Skin epidermis (tissue), 12 donors: ENCODE measurements around the gene REPIN1.

Experiments
- H3K27ac ChIP-seq, 21 experiments: fragments of 200-600 bp; sonication (generic) in 11 of 21; one replicate each; pipeline ENCODE4 v1.5.0; 2020; ENCODE audit warnings: mild to moderate bottlenecking in 3 of 21, inconsistent platforms in 2 of 21, moderate library complexity in 2 of 21
- H3K4me3 ChIP-seq, 7 experiments: fragments of 200-600 bp; sonication (generic) in 2 of 7; one replicate each; pipeline ENCODE4 v1.5.0; 2020; ENCODE audit warnings: inconsistent platforms in 2 of 7, mild to moderate bottlenecking in 2 of 7, moderate library complexity in 1 of 7

REPIN1 gene

GRCh38 chr7:150412016-150412415, 43.4 kb downstream of the REPIN1 start:
- Histone ChIP-seq H3K4me3 (no peak overlapping the region), H3K27ac (no peak overlapping the region)

- no peak overlapping the region for H3K27ac ChIP-seq
Measured at GRCh38 chr7:150412518-150413488, 44.2 kb downstream of the REPIN1 start.

GRCh38 chr7:150413640-150414081, 45.0 kb downstream of the REPIN1 start:
- H3K27ac ChIP-seq: no peak overlapping the region

More at GRCh38 chr7:150412518-150413488, 44.2 kb downstream of the REPIN1 start:
- H3K4me3 ChIP-seq: no peak overlapping the region

GRCh38 chr7:150415161-150416153, 46.8 kb downstream of the REPIN1 start:
- no peak overlapping the region for H3K4me3 ChIP-seq
- H3K27ac ChIP-seq: no peak overlapping the region

More at GRCh38 chr7:150413640-150414081, 45.0 kb downstream of the REPIN1 start:
- H3K4me3 ChIP-seq: no peak overlapping the region

- H3K4me3 ChIP-seq: no peak overlapping the region
Measured at GRCh38 chr7:150417239-150417638, 48.6 kb downstream of the REPIN1 start.

GRCh38 chr7:150417863-150418262, 49.2 kb downstream of the REPIN1 start:
- H3K27ac ChIP-seq: no peak overlapping the region
- no peak overlapping the region for H3K4me3 ChIP-seq

More at GRCh38 chr7:150417239-150417638, 48.6 kb downstream of the REPIN1 start:
- no peak overlapping the region for H3K27ac ChIP-seq

- Histone ChIP-seq H3K4me3 (no peak overlapping the region), H3K27ac (no peak overlapping the region)
Measured at GRCh38 chr7:150420242-150420641, 51.6 kb downstream of the REPIN1 start.

GRCh38 chr7:150420987-150421674, 52.5 kb downstream of the REPIN1 start:
- H3K27ac ChIP-seq: no peak overlapping the region
- H3K4me3 ChIP-seq: no peak overlapping the region

- no peak overlapping the region for H3K4me3 ChIP-seq
- no peak overlapping the region for H3K27ac ChIP-seq
Measured at GRCh38 chr7:150421831-150422230, 53.2 kb downstream of the REPIN1 start.
